IMR-90 (cell line): ENCODE results near the gene CC2D2A. TPM values are rescaled to one million over a fixed set of nuclear protein-coding genes. Genes with fewer than 3 reads are reported as not detected.

ENCODE experiments used
- ATAC-seq: fragments of 200-7000 bp; cut with Tn5 transposase; 2 replicates; pipeline ENCODE4 v1.9.1; 2020; ENCODE audit warnings: low read depth, mild to moderate bottlenecking, moderate library complexity
- BruUV-seq: library from RNA; stranded (reverse); fragments of 400-500 nt; replicated peaks from 2 replicates; lab custom pipeline; 2021; lab: Mats Ljungman, UMichigan
- CTCF ChIA-PET: fragments of 300-600 bp; formaldehyde crosslinking; extraction: SDS; loops from one replicate; lab custom pipeline; 2021; ENCODE audit warnings: antibody characterized with exemption; lab: Yijun Ruan, JAX
- POLR2A ChIA-PET: fragments of 300-600 bp; sonication (Branson Sonifier 250); formaldehyde crosslinking; loops from one replicate; lab custom pipeline; 2022; ENCODE audit warnings: antibody characterized with exemption; ENCODE audit not compliant: unreplicated experiment; lab: Charles Lee
- DNase-seq: peaks from one replicate; pipeline ENCODE4 v3.0.0; 2013
- H2AFZ ChIP-seq: replicated peaks from 2 replicates; pipeline ENCODE3; 2013; ENCODE audit warnings: low read length, mild to moderate bottlenecking; ENCODE audit not compliant: poor library complexity
- H2AK5ac ChIP-seq: 2 replicates; pipeline ENCODE4 v1.6.1; 2013; ENCODE audit warnings: low read depth, low read length, inconsistent platforms
- H2AK9ac ChIP-seq: replicated peaks from 2 replicates; pipeline ENCODE3; 2013; ENCODE audit warnings: mild to moderate bottlenecking, low read depth, low read length, moderate library complexity; ENCODE audit not compliant: poor library complexity
- H2BK120ac ChIP-seq: 2 replicates; pipeline ENCODE4 v1.6.1; 2013; ENCODE audit warnings: low read depth, low read length, inconsistent platforms
- H2BK15ac ChIP-seq: 3 replicates; pipeline ENCODE4 v1.6.1; 2013; ENCODE audit warnings: low read depth, low read length, inconsistent platforms
- H2BK20ac ChIP-seq: 2 replicates; pipeline ENCODE4 v1.6.1; 2013; ENCODE audit warnings: low read depth, mild to moderate bottlenecking, inconsistent platforms, low read length, moderate library complexity
- H2BK5ac ChIP-seq: 2 replicates; pipeline ENCODE4 v1.6.1; 2013; ENCODE audit warnings: mild to moderate bottlenecking, low read depth, low read length, inconsistent platforms; ENCODE audit not compliant: poor library complexity, severe bottlenecking
- H3K14ac ChIP-seq: replicated peaks from 2 replicates; pipeline ENCODE4 v1.6.1; 2013; ENCODE audit warnings: low read depth, low read length, inconsistent platforms
- H3K18ac ChIP-seq: 2 replicates; pipeline ENCODE4 v1.6.1; 2013; ENCODE audit warnings: low read depth, low read length, control low read depth
- H3K23ac ChIP-seq: 2 replicates; pipeline ENCODE4 v1.6.1; 2013; ENCODE audit warnings: low read depth, low read length, inconsistent platforms
- H3K27ac ChIP-seq: 2 replicates; pipeline ENCODE4 v1.5.1; 2013; ENCODE audit warnings: mild to moderate bottlenecking, control low read depth, low read length; ENCODE audit not compliant: insufficient read depth
- H3K27me3 ChIP-seq: 2 replicates; pipeline ENCODE4 v1.6.1; 2013; ENCODE audit warnings: low read length; ENCODE audit not compliant: control insufficient read depth, insufficient read depth
- H3K36me3 ChIP-seq: 2 replicates; pipeline ENCODE4 v1.6.1; 2013; ENCODE audit warnings: low read length, mixed read lengths; ENCODE audit not compliant: control insufficient read depth, insufficient read depth
- H3K4ac ChIP-seq: 2 replicates; pipeline ENCODE4 v1.6.1; 2013; ENCODE audit warnings: low read depth, low read length, inconsistent platforms
- H3K4me1 ChIP-seq: 2 replicates; pipeline ENCODE4 v1.6.1; 2013; ENCODE audit warnings: low read length, mixed read lengths; ENCODE audit not compliant: control insufficient read depth, insufficient read depth
- H3K4me2 ChIP-seq: 2 replicates; pipeline ENCODE4 v1.6.1; 2013; ENCODE audit warnings: low read depth, mild to moderate bottlenecking, control low read depth, low read length, moderate library complexity
- H3K4me3 ChIP-seq: 2 replicates; pipeline ENCODE4 v1.5.1; 2013; ENCODE audit warnings: low read depth, mild to moderate bottlenecking, control low read depth, low read length, moderate library complexity; ENCODE audit not compliant: insufficient read depth
- H3K56ac ChIP-seq: 2 replicates; pipeline ENCODE4 v1.6.1; 2013; ENCODE audit warnings: low read length, inconsistent platforms; ENCODE audit not compliant: insufficient read depth; ENCODE audit errors: extremely low read depth
- H3K79me1 ChIP-seq, 2 experiments: 2 replicates each; pipeline ENCODE4 v1.6.1; 2013; ENCODE audit warnings: low read length in 2 of 2, inconsistent platforms in 1 of 2, low read depth in 1 of 2
- H3K9ac ChIP-seq: 2 replicates; pipeline ENCODE4 v1.6.1; 2013; ENCODE audit warnings: low read depth, low read length, control low read depth
- H3K9me1 ChIP-seq: 2 replicates; pipeline ENCODE4 v1.6.1; 2013; ENCODE audit warnings: low read length, inconsistent platforms; ENCODE audit not compliant: insufficient read depth
- H3K9me3 ChIP-seq: 2 replicates; pipeline ENCODE4 v1.6.1; 2013; ENCODE audit warnings: low read length; ENCODE audit not compliant: control insufficient read depth, insufficient read depth
- H4K20me1 ChIP-seq: 2 replicates; pipeline ENCODE4 v1.6.1; 2013; ENCODE audit warnings: low read length, inconsistent platforms; ENCODE audit not compliant: insufficient read depth
- H4K5ac ChIP-seq: 2 replicates; pipeline ENCODE4 v1.6.1; 2013; ENCODE audit warnings: mild to moderate bottlenecking, low read depth, low read length, control low read depth
- H4K8ac ChIP-seq, 2 experiments: 2 replicates each; pipeline ENCODE4 v1.6.1; 2013; ENCODE audit warnings: low read depth in 2 of 2, low read length in 2 of 2, control low read depth in 1 of 2, inconsistent platforms in 1 of 2
- H4K91ac ChIP-seq: 2 replicates; pipeline ENCODE4 v1.6.1; 2013; ENCODE audit warnings: low read depth, low read length, inconsistent platforms; ENCODE audit not compliant: insufficient read depth
- BHLHE40 ChIP-seq: fragments of 150-350 bp; IDR thresholded peaks from 2 replicates; pipeline ENCODE4 v1.6.1; 2016; ENCODE audit warnings: mild to moderate bottlenecking, low read depth, low read length
- CHD1 ChIP-seq: IDR thresholded peaks from 2 replicates; pipeline ENCODE4 v1.6.1; 2012; ENCODE audit warnings: low read depth, low read length, improper control_type of control experiment
- POLR2A ChIP-seq: IDR thresholded peaks from 2 replicates; pipeline ENCODE4 v1.6.1; 2012; ENCODE audit warnings: mild to moderate bottlenecking, low read depth, low read length
- RAD21 ChIP-seq: IDR thresholded peaks from 2 replicates; pipeline ENCODE4 v1.6.1; 2012; ENCODE audit warnings: low read length, improper control_type of control experiment
- RCOR1 ChIP-seq: IDR thresholded peaks from 2 replicates; pipeline ENCODE4 v1.6.1; 2012; ENCODE audit warnings: mild to moderate bottlenecking, low read length, improper control_type of control experiment; ENCODE audit not compliant: insufficient replicate concordance
- RFX5 ChIP-seq: IDR thresholded peaks from 2 replicates; pipeline ENCODE4 v1.8.0; 2012; ENCODE audit warnings: low read depth, mild to moderate bottlenecking, low read length, moderate library complexity
- SMC3 ChIP-seq: fragments of 150-350 bp; IDR thresholded peaks from 2 replicates; pipeline ENCODE4 v1.6.1; 2016; ENCODE audit warnings: low read depth, mild to moderate bottlenecking, antibody characterized with exemption, low read length, moderate library complexity
- dilution Hi-C: fragments of 300-500 bp; cut with HindIII; formaldehyde crosslinking; loops from one replicate; pipeline ENCODE4 v1.14.3; 2018; ENCODE audit warnings: low sequenced_read_pairs; ENCODE audit not compliant: unreplicated experiment
- in situ Hi-C: fragments of 300-500 bp; cut with MboI; formaldehyde crosslinking; loops from 3 replicates; pipeline ENCODE4 v1.14.3; 2019; ENCODE audit warnings: low sequenced_read_pairs, inconsistent platforms, mixed read lengths
- intact Hi-C: fragments of 100-400 bp; cut with micrococcal nuclease; formaldehyde crosslinking; loops from 2 replicates; pipeline ENCODE4 v1.10.0; 2022
- polyA plus RNA-seq, 3 experiments: library from polyadenylated mRNA; depleted of rRNA; stranded (reverse); fragments of >200 nt; gene quantifications; 2 replicates each; pipeline ENCODE4 v1.2.3, GENCODE V29; 2012; ENCODE audit warnings: low replicate concordance in 1 of 3
- total RNA-seq: library from RNA; depleted of rRNA; stranded (reverse); fragments of >200 nt; gene quantifications from 2 replicates; pipeline ENCODE4 v1.2.3, GENCODE V29; 2012
- TF ChIP-seq, protein P1 (sequence below): fragments of 150-350 bp; IDR thresholded peaks from 2 replicates; pipeline ENCODE4 v1.6.1; 2016; ENCODE audit warnings: low read depth, mild to moderate bottlenecking, low read length, moderate library complexity, borderline replicate concordance

CC2D2A gene
- total and polyA plus RNA-seq, 2 of the 4 experiments (the other 2 are of a cell fraction): 20.8 to 26.3 TPM

DNA sequence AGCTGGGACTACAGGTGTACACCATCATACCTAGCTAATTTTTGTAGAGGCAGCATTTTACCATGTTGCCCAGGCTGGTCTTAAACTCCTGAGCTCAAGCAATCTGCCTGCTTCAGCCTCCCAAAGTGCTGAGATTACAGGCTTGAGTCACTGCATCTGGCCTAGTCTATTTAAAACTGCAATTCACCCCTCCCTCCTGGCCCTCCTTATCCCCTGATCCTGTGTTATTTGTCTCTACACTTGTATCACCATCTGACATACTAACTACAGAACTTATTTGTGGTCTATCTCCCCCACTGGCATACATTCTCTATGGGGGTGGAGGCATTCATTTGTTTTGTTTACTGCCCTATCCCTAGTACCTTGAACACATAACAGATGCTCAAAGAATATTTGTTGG lies 23.7 kb downstream of the CC2D2A start:
- Histone ChIP-seq H3K27ac (no peak overlapping the region), H3K4me1 (peaks cover 7% of the 10 kb centered on the region; the same call in 1 of the 2 replicates), H2BK5ac (no peak overlapping the region), H3K4me2 (no peak overlapping the region), H3K4me3 (no peak overlapping the region), H3K23ac (no peak overlapping the region), H3K18ac (no peak overlapping the region), H4K8ac (no peak overlapping the region), H3K56ac (no peak overlapping the region), H2AK5ac (no peak overlapping the region), H3K79me1 (peaks cover 4 to 11% of the 10 kb centered on the region in 2 experiments; a peak in 3 of 4 replicates), H3K36me3 (no peaks in the 10 kb centered on the region), H2AFZ (no peak overlapping the region), H4K5ac (no peak overlapping the region), H2BK120ac (no peak overlapping the region), H3K4ac (no peak overlapping the region), H2AK9ac (no peak overlapping the region), H3K9ac (no peak overlapping the region), H3K9me1 (no peaks in the 10 kb centered on the region; the same call in 1 of the 2 replicates), H3K9me3 (peaks cover 6% of the 10 kb centered on the region), H4K20me1 (peaks cover 2% of the 10 kb centered on the region; the same call in 1 of the 2 replicates), H3K27me3 (no peaks in the 10 kb centered on the region), H3K14ac (no peak overlapping the region), H2BK15ac (no peak overlapping the region), H4K91ac (no peak overlapping the region), H2BK20ac (no peak overlapping the region)
- in situ Hi-C loops: loop anchor here (25.0 kb wide), 1 partner anchor 719 kb away; no protein-coding TSS in a partner anchor
- intact Hi-C loops: no loop called here
- BruUV-seq: no TSS peak
- POLR2A ChIA-PET: no interaction called here
- dilution Hi-C loops: no loop called here
- DNase-seq (peak; percentile 17), ATAC-seq (peak; percentile 42; the same call in 1 of the 2 replicates)
- CTCF ChIA-PET: no interaction called here
- TF ChIP-seq, protein P1, sequence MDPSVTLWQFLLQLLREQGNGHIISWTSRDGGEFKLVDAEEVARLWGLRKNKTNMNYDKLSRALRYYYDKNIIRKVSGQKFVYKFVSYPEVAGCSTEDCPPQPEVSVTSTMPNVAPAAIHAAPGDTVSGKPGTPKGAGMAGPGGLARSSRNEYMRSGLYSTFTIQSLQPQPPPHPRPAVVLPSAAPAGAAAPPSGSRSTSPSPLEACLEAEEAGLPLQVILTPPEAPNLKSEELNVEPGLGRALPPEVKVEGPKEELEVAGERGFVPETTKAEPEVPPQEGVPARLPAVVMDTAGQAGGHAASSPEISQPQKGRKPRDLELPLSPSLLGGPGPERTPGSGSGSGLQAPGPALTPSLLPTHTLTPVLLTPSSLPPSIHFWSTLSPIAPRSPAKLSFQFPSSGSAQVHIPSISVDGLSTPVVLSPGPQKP: no peak
- TF ChIP-seq RFX5: no peak
- no peak for TF ChIP-seq CHD1
- no peak for TF ChIP-seq RCOR1
- TF ChIP-seq POLR2A: no peak
- TF ChIP-seq BHLHE40: no peak
- TF ChIP-seq RAD21: no peak
- no peak for TF ChIP-seq SMC3
